ENCODE data around the gene DMKN. TPM values are rescaled to one million over a fixed set of nuclear protein-coding genes. Genes with fewer than 3 reads are reported as not detected.
A peak's percentile ranks its signal among the peaks of the same experiment; 100 is the strongest.

The DMKN gene
- total RNA-seq, 1 donor from 2014 or later = 161 TPM

DNA sequence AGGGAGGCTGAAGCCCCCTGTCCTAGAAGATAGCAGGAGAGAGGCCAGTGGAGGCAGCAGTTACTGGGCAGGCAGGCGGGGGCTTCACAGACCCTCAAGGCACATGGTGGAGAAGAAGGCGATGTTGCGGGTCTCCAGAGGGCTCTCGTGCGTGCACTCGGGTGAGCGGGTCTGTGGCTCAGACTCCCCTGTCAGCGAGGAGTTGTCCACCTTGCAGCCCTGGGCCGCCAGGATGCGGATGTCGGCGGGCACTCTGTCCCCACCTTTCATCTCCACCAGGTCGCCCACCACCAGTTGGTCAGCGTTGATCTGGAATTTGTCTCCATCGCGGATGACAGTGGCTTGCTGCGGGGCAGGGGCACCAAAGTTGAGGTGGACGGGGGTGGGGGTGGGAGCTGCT, 46.8 kb upstream of the DMKN start:
- Mint-ChIP-seq H3K4me3 (no peak overlapping the region), H3K4me1 (peaks cover 4% of the 10 kb centered on the region), H3K36me3 (no peaks in the 10 kb centered on the region)

DNA sequence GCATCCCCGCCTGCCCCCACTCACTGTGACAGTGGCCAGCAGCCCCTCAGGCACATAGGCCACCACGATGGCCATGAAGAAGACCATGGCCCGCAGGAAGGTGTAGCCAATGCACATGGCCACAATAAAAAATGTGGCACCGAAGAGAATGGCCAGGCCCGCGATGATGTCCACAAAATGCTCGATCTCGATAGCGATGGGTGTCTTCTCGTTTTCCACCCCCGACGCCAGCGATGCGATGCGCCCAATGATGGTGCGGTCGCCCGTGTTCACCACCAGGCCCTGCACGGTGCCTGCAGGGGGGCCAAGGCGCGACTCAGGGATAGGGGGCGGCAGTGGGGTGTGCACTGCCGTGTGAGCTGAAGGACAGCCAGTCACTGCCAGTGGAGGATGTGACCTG, 46.3 kb upstream of the DMKN start:
- Mint-ChIP-seq H3K27ac (no peak overlapping the region), H3K9me3 (no peaks in the 10 kb centered on the region), H3K36me3 (no peaks in the 10 kb centered on the region), H3K4me3 (no peak overlapping the region), H3K4me1 (peaks cover 4% of the 10 kb centered on the region), H3K27me3 (ENCODE audit: low read depth) (peaks cover 88% of the 10 kb centered on the region)
- TF ChIP-seq, protein P1, sequence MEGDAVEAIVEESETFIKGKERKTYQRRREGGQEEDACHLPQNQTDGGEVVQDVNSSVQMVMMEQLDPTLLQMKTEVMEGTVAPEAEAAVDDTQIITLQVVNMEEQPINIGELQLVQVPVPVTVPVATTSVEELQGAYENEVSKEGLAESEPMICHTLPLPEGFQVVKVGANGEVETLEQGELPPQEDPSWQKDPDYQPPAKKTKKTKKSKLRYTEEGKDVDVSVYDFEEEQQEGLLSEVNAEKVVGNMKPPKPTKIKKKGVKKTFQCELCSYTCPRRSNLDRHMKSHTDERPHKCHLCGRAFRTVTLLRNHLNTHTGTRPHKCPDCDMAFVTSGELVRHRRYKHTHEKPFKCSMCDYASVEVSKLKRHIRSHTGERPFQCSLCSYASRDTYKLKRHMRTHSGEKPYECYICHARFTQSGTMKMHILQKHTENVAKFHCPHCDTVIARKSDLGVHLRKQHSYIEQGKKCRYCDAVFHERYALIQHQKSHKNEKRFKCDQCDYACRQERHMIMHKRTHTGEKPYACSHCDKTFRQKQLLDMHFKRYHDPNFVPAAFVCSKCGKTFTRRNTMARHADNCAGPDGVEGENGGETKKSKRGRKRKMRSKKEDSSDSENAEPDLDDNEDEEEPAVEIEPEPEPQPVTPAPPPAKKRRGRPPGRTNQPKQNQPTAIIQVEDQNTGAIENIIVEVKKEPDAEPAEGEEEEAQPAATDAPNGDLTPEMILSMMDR (IDR thresholded peaks at IDR 0.05; ENCODE audit: unreplicated experiment) = no peak
- DNase-seq (ENCODE audit: low spot score in 2 of 2, unreplicated experiment in 2 of 2) = no peak

More for the DNA sequence above, 46.8 kb upstream of the DMKN start:
- no peak for DNase-seq (ENCODE audit: low spot score in 2 of 2, unreplicated experiment in 2 of 2)
- Mint-ChIP-seq H3K27ac (no peak overlapping the region), H3K27me3 (ENCODE audit: low read depth) (peaks cover 89% of the 10 kb centered on the region), H3K9me3 (no peaks in the 10 kb centered on the region)
- TF ChIP-seq, protein P1 (IDR thresholded peaks at IDR 0.05; ENCODE audit: unreplicated experiment) = no peak

DNA sequence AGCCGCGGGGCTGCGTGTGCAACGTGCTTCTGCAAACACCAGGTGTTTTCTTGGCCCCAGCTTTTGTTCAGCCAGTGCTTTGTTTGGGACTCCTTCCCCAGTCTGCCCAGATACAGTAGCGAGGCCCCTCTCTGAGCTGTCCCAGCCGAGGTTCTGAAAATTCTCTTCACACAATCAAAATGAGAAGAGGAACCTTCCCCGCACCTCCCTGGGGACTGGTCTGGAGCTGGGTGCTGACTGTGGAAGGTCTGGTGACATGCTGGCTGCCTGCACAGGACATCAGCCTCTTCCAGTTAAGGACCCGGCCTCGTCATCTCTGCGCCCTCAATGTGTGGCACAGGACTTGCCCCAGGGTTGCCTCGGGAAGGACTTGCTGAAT, 45.8 kb upstream of the DMKN start:
- peaks cover 4% of the 10 kb centered on the region for H3K4me1 Mint-ChIP-seq
- no peaks in the 10 kb centered on the region for H3K36me3 Mint-ChIP-seq
- H3K9me3 Mint-ChIP-seq = no peaks in the 10 kb centered on the region
- no peak for DNase-seq (ENCODE audit: low spot score in 2 of 2, unreplicated experiment in 2 of 2)
- H3K27ac Mint-ChIP-seq = no peak overlapping the region
- no peak overlapping the region for H3K4me3 Mint-ChIP-seq
- TF ChIP-seq, protein P1 (IDR thresholded peaks at IDR 0.05; ENCODE audit: unreplicated experiment) = no peak
- H3K27me3 Mint-ChIP-seq (ENCODE audit: low read depth) = peaks cover 88% of the 10 kb centered on the region

DNA sequence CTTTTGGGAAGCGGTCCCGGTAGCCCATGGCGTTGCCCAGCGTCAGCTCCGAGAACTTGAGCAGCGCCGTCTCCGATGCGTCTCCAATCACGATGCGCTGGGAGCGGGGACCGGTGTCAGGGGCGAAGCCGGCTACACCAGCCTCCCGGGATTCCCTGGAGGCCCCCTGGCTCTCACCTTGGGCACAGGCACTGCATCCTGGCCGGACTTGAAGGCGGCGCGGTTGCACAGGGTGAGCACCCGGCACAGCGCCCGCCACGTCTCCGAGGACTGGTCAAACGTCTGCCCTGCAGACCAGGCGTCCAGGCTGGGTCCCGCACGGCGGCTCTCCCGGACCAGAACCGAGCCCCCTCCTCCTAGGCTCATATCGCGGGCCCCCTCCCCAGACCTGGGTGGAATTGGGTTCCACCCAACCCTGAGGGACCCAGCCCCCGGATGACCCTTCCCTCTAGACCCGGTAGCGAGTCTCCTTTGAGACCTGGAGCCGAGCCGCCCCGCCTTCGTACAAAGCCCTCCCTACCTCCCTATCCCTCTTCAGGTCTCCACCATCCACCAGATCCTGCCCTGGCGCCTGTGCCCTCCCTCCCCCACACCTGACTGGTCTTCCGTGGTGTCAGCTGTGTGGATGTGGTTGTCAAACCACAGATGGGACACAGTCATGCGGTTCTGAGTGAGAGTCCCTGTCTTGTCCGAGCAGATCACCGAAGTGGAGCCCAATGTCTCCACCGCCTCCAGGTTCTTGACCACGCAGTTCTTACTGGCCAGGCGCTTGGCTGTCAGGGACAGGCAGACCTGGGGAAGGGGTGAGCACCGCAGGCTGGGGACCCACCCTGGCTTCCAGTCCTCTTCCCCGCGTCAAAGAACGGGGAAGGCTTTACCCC, 45.2 kb upstream of the DMKN start:
- no peak for DNase-seq (ENCODE audit: low spot score in 2 of 2, unreplicated experiment in 2 of 2)
- peak overlapping the region; percentile 75 for H3K4me3 Mint-ChIP-seq
- no peaks in the 10 kb centered on the region for H3K36me3 Mint-ChIP-seq
- TF ChIP-seq, protein P1 (IDR thresholded peaks at IDR 0.05; ENCODE audit: unreplicated experiment) = no peak
- peaks cover 4% of the 10 kb centered on the region for H3K4me1 Mint-ChIP-seq
- no peak overlapping the region for H3K27ac Mint-ChIP-seq
- H3K27me3 Mint-ChIP-seq (ENCODE audit: low read depth) = peaks cover 90% of the 10 kb centered on the region
- no peaks in the 10 kb centered on the region for H3K9me3 Mint-ChIP-seq

DNA sequence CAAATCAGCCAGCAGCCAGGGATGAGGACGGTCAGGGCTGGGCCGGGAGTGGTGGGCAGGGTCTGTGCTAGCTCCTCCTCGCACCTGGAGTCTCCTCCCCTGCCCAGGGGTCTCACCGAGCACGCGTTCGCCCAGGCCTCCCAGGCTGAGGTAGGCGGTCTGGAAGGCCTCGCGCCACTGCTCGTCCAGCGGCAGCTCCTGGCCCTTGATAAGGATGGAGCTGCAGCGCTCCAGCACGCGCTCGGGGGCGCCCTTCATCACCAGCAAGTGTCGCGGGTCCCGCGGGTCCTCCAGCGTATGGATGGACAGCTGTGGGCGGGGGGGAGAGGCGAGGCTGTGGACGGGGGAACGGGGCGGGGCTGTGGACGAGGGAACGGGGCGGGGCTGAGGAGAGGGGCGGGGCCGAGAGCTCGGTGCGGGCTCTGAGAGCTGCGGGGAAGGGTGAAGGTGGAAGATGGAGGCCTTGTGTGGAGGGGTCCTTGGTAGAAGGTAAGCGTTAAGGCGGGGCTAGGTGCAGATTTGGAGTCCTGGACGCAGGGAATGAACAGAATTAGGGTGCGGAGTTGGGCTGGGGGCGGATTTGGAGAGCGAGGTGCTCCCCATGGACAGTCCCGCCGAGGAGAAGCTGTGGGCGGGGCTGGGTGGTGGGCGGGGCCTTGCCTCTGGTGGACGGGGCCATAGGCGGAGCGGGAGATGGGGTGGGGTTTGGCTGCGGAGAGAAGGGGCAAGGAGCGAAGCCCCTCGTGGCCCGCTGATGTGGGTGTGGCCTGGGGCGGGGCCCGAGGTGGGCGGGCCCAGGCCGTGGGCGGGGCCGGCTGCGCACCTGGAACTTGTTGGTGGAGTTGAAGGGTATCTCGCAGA, 44.3 kb upstream of the DMKN start:
- Mint-ChIP-seq H3K4me1 (peaks cover 4% of the 10 kb centered on the region), H3K4me3 (peak overlapping the region; percentile 75), H3K9me3 (no peaks in the 10 kb centered on the region), H3K27me3 (ENCODE audit: low read depth) (peaks cover 83% of the 10 kb centered on the region), H3K36me3 (no peaks in the 10 kb centered on the region), H3K27ac (no peak overlapping the region)
- TF ChIP-seq, protein P1 (IDR thresholded peaks at IDR 0.05; ENCODE audit: unreplicated experiment) = no peak
- DNase-seq (ENCODE audit: low spot score in 2 of 2, unreplicated experiment in 2 of 2) = peak; percentile 70 to 82

Measured in mesothelial cell of epicardium (in vitro differentiated cells).